ENCODE measurements around the gene LACC1.

The LACC1 gene

GRCh38 chr13:43911871-43912270 is 32.2 kb downstream of the LACC1 start:
- TF ChIP-seq CTCF (IDR thresholded peaks at IDR 0.05): no peak

GRCh38 chr13:43915451-43915850 is 35.7 kb downstream of the LACC1 start:
- TF ChIP-seq CTCF (IDR thresholded peaks at IDR 0.05): no peak

GRCh38 chr13:43916828-43917227 is 37.1 kb downstream of the LACC1 start:
- no peak for TF ChIP-seq CTCF (IDR thresholded peaks at IDR 0.05)

GRCh38 chr13:43918636-43919035 is 38.9 kb downstream of the LACC1 start:
- no peak for TF ChIP-seq CTCF (IDR thresholded peaks at IDR 0.05)

- no peak for TF ChIP-seq CTCF (IDR thresholded peaks at IDR 0.05)
Observed at GRCh38 chr13:43920965-43921674, 41.4 kb downstream of the LACC1 start.

- TF ChIP-seq CTCF (IDR thresholded peaks at IDR 0.05): no peak
Observed at GRCh38 chr13:43924549-43925245, 45.0 kb downstream of the LACC1 start.

- TF ChIP-seq CTCF (IDR thresholded peaks at IDR 0.05): no peak
Observed at GRCh38 chr13:43929947-43930346, 50.2 kb downstream of the LACC1 start.
